ENCODE results near the gene ANXA8. TPM values are rescaled to one million over a fixed set of nuclear protein-coding genes. Genes with fewer than 3 reads are reported as not detected.

The ANXA8 gene
- total and polyA plus RNA-seq, 2 experiments from 2014 or later: 0.27 to 0.87 TPM

DNA sequence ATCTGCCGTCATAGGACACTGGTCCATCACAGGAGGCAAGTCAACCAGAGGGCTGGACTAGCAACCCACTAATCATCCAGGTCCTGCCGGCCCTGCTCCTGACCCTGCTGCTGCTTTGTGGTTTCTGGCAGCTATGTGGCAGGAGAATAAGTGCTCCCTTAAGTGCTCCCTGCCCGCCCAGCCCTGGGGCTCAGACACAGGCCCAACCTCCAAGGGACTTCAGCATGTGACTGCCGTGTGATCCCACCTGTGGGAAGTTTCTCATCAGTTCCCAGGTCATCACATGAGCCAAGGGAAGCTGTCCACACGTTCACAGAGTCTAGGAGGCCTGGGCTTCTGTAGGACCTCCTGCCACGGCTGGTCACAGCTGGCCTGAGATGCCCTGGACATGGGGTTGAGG lies 65.6 kb downstream of the ANXA8 start:
- Histone ChIP-seq H3K4me1 (ENCODE audit: low read depth) (no peaks in the 10 kb centered on the region), H3K9me3 (ENCODE audit: low read depth) (no peaks in the 10 kb centered on the region), H3K27ac (no peak overlapping the region), H3K36me3 (no peaks in the 10 kb centered on the region), H3K4me3 (no peak overlapping the region), H3K27me3 (no peaks in the 10 kb centered on the region)
- no peak for TF ChIP-seq CTCF (IDR thresholded peaks at IDR 0.05; ENCODE audit: low read depth, low read length)
- no peak for DNase-seq (ENCODE audit: low read depth in 1 of 2, low spot score in 1 of 2)

Other genes starting within 250 kb of the ANXA8 start
- 3.2 and 4.0 TPM in 2 replicates for gene GDF10, start 183.9 kb downstream of the ANXA8 start, total RNA-seq
- 3.2 and 3.8 TPM in 2 replicates for gene GDF10, start 183.9 kb downstream of the ANXA8 start, polyA plus RNA-seq
- gene GDF2, start 161.7 kb downstream of the ANXA8 start, total RNA-seq: 3.5 and 5.8 TPM in 2 replicates
- 2.6 and 4.4 TPM in 2 replicates for gene GDF2, start 161.7 kb downstream of the ANXA8 start, polyA plus RNA-seq
- not detected in 2 replicates for gene RBP3, start 135.8 kb downstream of the ANXA8 start, total RNA-seq
- gene RBP3, start 135.8 kb downstream of the ANXA8 start, polyA plus RNA-seq: not detected in 2 replicates
- 0.07 and 0.15 TPM in 2 replicates for gene ZNF488, start 99.8 kb downstream of the ANXA8 start, total RNA-seq
- gene ZNF488, start 99.8 kb downstream of the ANXA8 start, polyA plus RNA-seq: 0.55 and 1.2 TPM in 2 replicates
- not detected in 2 replicates for gene FAM25G, start 7.6 kb upstream of the ANXA8 start, total RNA-seq
- gene FAM25G, start 7.6 kb upstream of the ANXA8 start, polyA plus RNA-seq: not detected in 2 replicates
- 7.3 and 14.9 TPM in 2 replicates for gene AGAP9, start 39.5 kb upstream of the ANXA8 start, total RNA-seq
- 4.6 and 5.3 TPM in 2 replicates for gene AGAP9, start 39.5 kb upstream of the ANXA8 start, polyA plus RNA-seq